HG03064 (cell line): Measurements from ENCODE around the gene MEMO1.
"Not testable (repeated sequence)": the region's sequence is repeated elsewhere in the genome, so short reads cannot be mapped to it uniquely, and the experiment has no call there.

ENCODE experiments used
- ATAC-seq: cut with Tn5 transposase; IDR thresholded peaks from one replicate; pipeline ENCODE4 v1.9.1; 2021; ENCODE audit warnings: low read depth; ENCODE audit not compliant: unreplicated experiment

The MEMO1 gene

GRCh38 chr2:32010670-32011484 lies at the start of gene MEMO1:
TSS of gene MEMO1 (minus strand) at chr2:32011008. CDS start at chr2:32010247, 761 bp downstream.
- ATAC-seq, result peak; percentile 55

- ATAC-seq, result no peak
These were observed 49.5 kb upstream of the MEMO1 start for GRCh38 chr2:32060266-32060665.

DNA sequence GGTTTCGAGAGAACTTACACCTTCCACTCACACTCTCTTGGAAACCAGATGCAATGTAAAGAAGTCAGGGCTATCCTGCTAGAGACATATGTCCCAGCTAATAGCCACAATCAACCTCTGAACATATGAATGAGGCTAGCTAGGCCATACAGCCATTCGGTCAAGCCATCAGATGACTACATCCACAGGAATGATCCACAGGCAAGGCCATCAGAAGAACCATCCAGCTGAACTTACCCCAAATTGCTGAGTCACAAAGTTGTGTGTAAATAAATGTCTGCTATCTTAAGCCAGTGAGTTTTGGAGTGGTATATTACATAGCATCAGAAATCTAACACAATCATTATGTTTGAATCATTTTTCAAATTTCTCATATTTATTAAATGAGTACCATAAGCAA lies 47.3 kb upstream of the MEMO1 start:
- no peak for ATAC-seq

DNA sequence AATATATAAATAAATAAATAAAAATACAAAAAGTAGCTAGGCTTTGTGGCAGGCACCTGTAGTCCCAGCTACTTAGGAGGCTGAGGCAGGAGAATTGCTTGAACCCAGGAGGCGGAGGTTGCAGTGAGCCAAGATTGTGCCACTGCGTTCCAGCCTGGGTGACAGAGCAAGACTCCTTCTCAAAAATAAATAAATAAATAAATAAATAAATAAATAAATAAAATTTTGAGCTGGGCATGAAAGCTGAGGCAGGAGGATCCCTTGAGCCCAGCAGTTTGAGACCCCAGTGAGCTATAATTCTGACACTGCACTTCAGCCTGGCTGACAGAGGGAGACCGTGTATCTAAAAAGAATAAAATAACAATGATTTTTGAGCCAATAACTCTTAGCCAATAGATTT lies 43.8 kb upstream of the MEMO1 start:
- not testable (repeated sequence) for ATAC-seq

DNA sequence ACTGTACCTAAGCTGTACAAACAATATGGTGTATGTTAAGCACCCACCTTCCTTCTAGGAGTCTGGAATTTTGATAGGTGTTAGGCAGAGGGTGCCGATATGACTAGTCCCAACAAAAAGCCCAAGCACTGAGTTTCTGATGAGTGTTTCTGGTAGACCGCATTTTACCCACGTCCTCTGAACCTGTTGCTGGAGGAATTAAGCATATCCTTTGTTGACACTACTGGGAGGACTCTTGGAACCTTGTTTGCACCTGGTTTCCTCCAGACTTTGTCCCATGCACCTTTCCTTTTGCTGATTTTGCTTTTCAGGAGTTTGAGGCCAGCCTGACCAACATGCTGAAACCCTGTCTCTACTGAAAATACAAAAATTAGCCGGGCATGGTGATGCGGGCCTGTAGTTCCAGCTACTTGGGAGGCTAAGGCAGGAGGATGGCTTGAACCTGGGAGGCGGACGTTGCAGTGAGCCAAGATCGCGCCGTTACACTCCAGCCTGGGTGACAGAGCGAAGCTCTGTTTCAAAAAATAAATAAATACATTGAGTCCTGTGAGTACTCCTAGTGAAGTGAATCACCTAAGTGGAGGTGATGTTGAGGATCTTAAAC lies 41.1 kb upstream of the MEMO1 start:
- no peak for ATAC-seq

GRCh38 chr2:32043561-32043960 lies 32.8 kb upstream of the MEMO1 start:
- no peak for ATAC-seq

DNA sequence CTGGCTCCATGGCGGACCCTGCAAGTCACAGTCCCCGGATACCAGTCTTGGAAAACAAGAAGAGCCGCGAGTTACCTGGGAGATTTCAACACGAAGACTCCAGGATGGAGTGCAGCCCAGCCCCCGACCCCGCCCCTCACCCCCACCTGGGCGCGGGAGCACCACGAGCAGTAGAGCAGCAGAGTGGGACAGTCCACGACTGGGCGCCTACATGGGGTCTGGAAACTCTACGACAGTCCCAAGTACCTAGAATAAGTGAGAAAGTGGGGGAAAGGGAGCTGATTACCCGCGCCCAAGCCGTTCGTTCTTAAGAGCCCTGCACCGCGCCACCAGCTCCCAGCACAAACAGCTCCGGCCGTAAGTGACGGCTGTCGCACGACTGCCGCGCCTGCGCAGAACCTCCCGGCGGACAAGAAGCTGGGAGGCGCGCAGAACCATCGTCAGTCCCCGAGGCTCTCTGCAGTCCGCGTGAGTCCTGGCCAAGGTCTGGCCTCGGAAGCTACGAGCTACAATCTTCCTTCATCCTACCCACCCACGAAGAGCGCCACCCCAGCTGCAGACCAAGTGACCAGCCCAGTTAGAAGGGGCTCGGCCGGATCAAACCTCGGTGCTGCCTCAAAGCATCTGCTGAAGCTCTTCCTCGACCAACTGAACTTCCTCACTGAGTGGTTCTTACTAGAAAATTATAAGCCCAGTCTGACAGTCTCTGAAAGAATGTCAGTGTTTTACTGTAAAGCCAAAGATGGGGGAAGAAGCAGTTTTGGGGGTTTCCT lies 28.8 kb upstream of the MEMO1 start, which contains the start of gene DPY30:
Gene DPY30, minus strand, starts transcription at position 359 of the 773 bp plus-strand sequence. Its CDS starts 349 bp downstream, at position 10.
- ATAC-seq, result peak; percentile 88

- not testable (repeated sequence) for ATAC-seq
These were observed 23.5 kb upstream of the MEMO1 start for GRCh38 chr2:32034198-32034887.

DNA sequence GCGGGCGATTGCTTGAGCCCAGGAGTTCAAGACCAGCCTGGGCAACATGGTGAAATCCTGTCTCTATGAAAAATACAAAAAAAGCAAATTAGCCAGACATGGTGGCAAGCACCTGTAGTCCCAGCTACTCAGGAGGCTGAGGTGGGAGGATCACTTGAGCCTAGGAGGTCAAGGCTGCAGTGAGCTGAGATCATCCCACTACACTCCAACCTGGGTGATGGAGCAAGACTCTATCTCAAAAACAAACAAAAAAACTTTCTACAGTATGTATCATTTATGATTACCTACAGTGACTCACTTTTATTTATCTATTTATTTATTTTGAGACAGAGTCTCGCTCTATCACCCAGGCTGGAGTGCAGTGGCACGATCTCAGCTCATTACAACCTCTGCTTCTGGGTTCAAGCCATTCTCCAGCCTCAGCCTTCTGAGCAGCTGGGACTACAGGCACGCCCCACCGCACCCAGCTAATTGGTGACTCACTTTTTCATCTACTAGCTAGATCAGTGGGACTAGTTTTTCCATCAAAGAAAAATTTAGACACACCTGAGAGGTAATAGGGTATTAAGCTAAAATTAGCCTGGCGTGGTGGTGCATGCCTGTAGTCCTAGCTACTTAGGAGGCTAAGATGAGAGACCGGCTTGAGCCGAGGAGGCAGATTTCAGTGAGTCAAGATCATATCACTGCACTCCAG lies 8.1 kb upstream of the MEMO1 start:
- not testable (repeated sequence) for ATAC-seq

DNA sequence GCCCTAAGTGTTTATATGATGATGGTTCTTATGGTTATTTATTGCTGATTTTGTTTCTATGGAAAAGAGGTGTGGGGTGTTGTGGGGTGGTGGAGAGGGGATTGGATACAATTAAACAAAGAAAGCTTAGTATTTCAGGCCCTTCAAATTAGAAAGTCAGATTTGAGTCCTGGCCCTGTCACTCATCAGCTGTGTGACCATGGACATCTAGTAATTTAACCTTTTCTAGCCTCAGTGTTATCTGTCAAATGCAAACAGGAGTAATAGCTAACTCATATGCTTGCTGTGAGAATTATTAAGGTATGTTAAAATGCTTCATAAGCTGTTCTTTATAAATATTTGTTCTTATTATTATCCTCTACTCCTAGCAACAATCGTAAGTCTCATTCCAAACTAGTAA lies 2.1 kb upstream of the MEMO1 start:
- ATAC-seq, result no peak

DNA sequence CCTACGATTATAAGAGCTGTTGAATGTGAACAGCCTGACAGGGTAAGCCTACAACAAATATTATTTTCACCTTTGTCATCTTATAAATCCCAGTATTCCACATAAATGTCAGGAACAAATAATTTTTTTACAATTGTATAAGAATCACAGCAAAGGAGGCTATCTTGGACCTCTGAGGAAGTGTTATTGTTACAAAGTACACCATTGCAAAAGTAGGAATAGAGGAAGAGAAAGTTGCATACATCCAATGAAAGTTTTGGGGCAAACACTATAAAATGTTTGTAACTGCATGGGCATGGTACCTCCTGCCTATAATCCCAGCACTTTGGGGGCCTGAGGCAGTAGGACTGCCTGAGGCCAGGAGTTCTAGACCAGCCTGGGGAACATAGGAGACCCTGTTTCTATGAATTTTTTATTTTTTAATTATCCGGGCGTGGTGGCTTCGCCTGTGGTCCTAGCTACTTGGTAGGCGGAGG lies 715 bp upstream of the MEMO1 start:
- no peak for ATAC-seq

- peak; percentile 49 for ATAC-seq
These were observed 533 bp downstream of the MEMO1 start for GRCh38 chr2:32010280-32010669.

GRCh38 chr2:32009516-32010256 lies 1.1 kb downstream of the MEMO1 start:
- peak; percentile 15 for ATAC-seq

DNA sequence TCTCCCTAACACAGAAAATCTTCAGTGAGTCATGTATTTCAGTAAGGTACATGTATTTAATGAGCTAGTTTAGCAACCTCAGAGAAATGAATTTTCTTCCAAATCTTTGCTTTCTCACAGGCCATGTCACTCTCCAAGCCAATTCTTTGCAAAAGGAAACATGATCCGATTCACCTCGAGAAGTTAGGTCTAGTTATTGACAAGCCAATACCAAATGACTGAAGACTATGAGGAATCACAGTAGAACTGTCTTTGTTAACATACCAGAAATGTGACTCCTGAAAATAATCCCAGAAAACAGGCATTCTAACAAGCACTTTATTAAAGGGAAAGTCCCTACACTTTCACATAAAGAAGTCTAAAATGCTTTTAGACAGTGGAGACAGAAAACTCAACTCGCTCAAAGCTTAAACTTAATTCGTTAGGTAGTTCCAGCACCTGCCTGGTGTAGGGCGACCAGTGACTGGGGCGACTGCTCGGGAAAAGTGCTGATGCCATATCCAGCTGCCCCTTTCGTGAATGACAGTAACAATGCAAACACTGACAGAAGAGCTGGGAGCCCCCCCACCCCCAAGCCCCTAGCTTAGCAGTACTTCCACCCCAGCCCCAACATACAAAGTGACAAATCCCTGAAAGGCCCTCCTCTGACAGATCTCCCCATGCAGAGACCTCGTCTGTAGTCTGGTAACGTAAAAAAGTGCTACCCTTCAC lies 1.8 kb downstream of the MEMO1 start:
- ATAC-seq, result no peak

GRCh38 chr2:32007121-32007391 lies 3.8 kb downstream of the MEMO1 start:
- ATAC-seq, result no peak

DNA sequence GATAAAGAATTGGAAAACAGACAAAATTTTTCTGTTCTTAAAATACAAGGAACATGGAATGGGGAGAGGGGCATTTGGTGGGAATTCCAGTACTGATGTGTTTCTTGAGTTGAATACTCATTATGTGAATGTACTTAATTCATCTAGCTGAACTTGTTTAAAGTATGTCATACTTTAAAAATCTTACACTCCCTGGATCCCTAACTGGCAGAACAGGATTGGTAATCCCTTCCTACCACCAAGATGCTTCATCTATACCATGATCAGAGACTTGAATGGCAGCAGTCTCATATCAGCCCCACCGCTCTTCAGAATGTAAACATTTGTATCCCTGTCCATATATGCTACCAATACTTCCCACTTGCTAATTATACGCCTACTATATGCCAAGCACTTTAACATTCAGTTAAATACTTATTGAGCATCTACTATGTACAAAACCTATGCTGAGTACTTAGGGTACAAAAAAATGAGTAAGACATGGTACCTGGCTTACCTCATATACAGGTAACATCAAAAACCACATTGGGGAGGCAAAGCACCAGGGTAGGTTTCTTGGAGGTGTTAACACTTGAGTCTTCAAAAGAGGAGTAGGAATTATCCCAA lies 5.3 kb downstream of the MEMO1 start:
- ATAC-seq, result no peak

DNA sequence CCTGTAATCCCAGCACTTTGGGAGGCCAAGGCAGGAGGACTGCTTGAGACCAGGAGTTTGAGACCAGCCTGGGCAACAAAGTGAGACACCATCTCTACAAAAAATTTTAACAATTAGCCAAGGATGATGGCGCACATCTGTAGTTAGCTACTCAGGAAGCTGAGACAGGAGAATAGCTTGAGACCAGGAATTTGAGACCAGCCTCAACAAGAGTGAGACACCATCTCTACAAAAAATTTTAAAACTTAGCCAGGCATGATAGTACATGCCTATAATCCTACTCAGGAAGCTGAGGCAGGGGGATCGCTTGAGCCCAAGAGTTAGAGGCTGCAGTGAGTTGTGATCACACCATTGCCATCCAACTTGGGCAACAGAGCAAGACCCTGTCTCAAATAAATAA lies 7.0 kb downstream of the MEMO1 start:
- no peak for ATAC-seq

GRCh38 chr2:32002406-32002805 lies 8.4 kb downstream of the MEMO1 start:
- ATAC-seq, result no peak

GRCh38 chr2:31999438-31999837 lies 11.4 kb downstream of the MEMO1 start:
- no peak for ATAC-seq
